NCI-H1048 (cell line): Measurements from ENCODE around the gene PCSK9.
"Not testable (repeated sequence)": the region's sequence is repeated elsewhere in the genome, so short reads cannot be mapped to it uniquely, and the experiment has no call there.

Source experiments
- DNase-seq: peaks from one replicate; lab custom pipeline; 2025; lab: John Stamatoyannopoulos, UW

PCSK9 gene

DNA sequence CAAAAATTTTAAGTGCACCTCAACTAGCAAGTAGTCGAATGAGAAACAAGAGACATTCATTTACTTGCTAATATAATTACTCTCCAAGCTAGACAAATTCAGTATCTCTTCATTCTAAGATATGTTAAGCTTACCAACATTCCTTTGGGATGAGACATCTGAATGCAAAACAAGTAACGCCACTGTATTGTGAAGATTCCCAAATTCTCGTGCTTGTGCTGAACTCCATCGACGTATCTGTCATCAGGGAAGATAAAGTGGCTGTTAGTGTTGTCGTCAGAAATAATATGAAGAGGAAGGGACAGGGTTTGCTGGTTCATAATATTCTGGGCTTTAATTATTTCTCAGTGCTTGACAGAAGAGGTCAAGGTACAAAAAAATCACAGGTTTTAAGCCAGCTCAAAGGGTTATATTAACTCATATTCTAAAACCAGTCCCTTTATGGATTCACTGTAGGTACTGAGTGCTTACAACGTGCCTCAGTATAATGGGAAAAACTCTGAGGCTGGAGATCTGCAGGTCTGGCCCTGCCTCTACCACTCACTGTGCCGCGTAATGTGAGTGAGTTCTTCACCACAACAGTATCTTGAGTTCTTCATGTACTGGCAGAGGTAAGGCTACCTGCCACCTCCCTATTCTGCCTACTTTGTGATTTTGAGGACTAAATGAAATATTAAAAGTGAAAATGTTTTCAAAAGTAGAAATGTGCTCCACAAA is 42.0 kb downstream of the PCSK9 start:
- DNase-seq, result no peak

DNA sequence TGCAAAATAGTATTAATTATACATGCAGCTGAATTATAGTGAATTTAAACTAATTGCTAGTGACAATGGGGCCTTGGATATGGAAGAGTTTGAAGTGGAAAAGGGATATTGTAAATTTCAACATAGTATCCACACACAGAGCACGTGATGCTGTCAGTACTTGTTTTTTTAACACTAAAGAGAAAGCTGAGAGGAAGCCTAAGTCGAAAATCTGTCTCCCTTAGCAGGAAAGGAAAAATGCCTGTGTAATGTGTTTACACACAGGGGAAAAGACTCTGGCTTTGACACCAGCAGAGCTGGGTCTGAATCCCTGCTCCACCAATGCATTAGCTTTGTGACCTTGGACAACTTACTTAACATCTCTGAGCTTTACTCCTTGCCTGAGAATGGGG is 42.6 kb downstream of the PCSK9 start:
- no peak for DNase-seq

DNA sequence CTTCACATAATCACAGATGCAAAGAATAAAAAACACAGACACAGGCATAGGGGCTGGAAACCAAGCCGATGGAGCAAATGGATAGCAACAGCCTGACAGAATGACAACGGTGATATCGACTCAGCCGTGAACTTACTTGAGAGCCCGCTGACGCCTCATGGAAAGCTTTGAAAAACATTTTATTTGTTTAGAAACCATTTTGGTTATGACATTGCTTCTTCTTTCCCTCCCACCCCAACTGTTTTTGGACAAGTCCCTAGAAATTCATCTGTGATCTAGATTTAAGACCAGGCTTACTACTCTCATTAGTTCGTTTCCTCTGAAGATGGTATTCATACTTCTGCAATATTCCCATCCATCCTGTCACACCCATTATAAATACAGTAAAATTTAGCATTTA is 44.9 kb downstream of the PCSK9 start:
- DNase-seq, result no peak

DNA sequence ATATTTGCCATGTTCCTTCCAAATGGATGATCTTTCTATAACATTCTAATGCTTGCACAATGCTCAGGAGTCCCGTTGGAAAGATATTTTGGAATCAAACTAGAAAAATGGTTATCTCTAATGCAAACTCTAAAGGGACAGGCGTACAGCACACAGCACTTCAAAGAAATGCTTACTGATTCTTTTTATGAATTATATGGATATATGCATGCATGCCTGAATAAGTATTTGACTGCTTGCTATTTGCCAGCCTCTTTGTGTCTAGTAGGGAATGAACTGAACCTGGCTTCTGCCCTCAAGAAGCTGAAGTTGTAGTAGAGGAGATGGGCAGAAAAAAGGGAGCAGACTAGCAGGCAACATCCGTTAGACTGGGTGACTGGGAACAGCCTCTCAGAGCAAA is 48.1 kb downstream of the PCSK9 start:
- no peak for DNase-seq

DNA sequence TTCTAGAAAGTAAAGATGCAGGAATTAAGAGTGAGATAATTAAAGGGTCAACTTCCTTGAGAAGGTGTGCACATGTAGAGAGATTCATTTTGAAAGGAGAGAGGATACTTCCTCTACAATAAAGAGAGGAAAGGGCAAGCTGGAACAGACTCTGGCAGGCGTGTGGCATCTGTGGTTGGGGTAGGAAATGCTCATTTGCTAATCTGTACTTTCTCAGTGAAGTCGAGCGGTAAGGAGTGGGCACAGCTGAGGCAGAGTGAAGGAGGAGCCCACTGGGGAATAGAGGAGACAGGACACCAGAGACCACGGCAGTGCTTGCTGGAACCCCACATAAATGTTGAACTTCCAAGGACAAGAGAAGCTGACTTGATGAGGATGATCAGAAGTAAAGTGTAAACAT is 49.1 kb downstream of the PCSK9 start:
- DNase-seq, result no peak

DNA sequence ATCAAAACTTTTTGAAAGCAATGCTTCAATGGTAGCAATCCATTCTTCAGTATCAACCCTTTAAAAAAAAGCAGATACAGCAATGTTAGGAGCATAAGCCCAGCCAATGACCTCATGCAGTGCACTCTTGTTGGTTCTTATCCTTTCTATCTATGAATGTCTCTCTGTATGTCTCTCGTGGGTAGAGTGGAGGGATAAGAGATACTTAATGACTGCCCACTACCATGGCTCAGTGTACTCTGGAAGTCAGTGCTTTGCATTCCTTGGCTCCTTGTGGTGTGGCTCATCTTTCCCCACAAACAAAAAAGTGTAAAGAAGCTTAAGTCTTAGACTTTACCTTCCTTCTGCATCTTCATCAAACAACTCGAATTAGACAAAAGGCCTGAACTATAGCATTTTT is 50.3 kb downstream of the PCSK9 start:
- no peak for DNase-seq

DNA sequence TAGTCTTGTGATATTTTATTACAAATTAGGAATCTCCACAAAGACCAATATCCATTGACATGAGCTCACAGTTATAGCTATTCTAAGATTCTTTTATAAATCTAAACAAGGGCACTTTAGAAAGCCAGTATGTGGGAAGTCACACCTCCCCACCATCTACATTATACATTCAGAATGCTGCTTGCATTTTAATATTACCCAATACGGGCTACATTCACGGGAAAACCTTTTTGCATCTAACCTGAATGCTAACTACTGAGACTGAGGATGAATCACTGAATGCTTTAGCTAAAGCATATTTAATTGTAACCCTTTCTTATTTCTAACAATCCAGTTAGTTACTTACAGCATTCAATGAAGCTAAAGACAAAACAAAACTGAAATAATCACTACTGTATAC is 53.1 kb downstream of the PCSK9 start:
- no peak for DNase-seq

DNA sequence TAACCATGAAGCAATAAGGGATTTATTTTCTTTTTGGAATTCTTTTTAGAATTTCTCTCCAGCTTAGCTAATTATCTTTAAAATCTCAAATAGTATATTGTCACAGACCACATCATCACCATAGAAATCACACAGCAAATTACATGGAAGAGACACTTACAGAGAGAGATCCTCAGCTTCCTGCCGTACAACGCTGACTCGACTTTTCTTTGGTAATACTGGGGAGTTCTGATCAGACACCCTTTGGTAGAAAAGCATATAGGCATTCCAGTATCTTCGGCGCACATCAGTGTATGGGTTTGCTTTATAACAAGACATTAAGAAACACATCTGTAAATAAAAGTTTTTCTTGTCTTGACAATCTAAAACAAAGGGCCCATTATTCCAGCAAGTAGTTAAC is 55.7 kb downstream of the PCSK9 start:
- DNase-seq, result no peak

DNA sequence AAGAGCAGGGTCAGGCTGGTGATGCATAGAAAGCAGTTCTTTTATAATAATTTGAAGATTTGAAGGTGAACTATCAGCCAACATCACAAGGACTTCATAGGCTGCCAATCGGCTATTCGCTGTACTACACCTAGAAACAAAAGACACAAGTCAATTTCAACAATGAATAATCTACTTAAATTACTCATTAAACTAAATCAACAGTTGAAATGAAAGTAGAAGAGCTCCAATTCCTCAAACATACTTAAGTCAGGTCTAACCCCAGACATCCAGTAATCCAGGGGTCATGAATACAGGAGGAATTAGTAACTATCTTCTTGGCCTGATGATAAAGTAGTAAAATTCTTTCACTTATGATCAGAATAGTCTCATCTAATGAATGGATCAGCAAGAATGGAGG is 64.5 kb downstream of the PCSK9 start:
- DNase-seq, result no peak

DNA sequence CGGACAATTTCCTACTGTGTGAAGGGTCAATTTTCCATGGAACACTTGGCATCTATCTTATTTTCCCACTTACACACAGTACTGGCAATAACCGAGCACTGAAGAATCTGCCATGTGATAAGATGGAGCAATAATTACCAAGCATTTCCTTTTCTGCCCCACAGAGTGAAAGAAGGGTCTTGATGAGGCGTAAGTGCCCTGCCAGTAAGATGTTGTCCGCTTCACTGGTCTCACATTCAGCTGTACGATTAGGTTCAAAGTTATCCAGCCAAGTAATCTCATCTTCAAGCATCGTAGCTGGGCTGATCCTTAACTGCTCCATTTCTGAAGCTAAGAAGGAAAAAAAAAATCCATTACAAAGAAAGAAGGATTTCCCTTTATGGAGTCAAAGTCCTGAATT is 67.8 kb downstream of the PCSK9 start:
- no peak for DNase-seq

DNA sequence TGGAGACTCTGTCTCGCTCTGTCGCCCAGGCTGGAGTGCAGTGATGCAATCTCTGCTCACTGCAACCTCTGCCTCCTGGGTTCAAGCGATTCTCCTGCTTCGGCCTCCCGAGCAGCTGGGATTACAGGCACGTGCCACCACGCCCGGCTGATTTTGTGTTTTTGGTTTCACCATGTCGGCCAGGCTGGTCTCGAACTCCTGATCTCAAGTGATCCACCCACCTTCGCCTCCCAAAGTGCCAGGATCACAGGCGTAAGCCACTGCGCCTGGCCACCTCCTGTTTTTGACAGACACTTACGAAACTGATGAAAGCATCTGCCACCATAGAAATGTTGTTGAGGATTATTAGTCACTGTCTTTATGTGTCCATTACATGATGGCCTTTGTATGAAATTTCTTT is 69.7 kb downstream of the PCSK9 start:
- not testable (repeated sequence) for DNase-seq
